ENCODE data around the gene CTNND1.

- TF ChIP-seq POLR2A (IDR thresholded peaks at IDR 0.05; ENCODE audit: low read length) (no peak), GATA1 (IDR thresholded peaks at IDR 0.05; ENCODE audit: low read depth, low read length) (no peak)
Observed at GRCh38 chr11:57792870-57793269, 31.3 kb downstream of the CTNND1 start.

All from erythroblast (primary cell).